PC-3 (cell line): ENCODE data around the gene BRF1. TPM values are rescaled to one million over a fixed set of nuclear protein-coding genes. Genes with fewer than 3 reads are reported as not detected.

Experiments used
- ATAC-seq: fragments of 200-7000 bp; cut with Tn5 transposase; 2 replicates; pipeline ENCODE4 v1.9.1; 2020; ENCODE audit warnings: mild to moderate bottlenecking, moderate library complexity
- BruUV-seq: library from RNA; stranded (reverse); fragments of 400-500 nt; replicated peaks from 2 replicates; lab custom pipeline; 2021; lab: Mats Ljungman, UMichigan
- CTCF ChIA-PET: fragments of 300-600 bp; sonication (Branson Sonifier 250); formaldehyde crosslinking; loops from one replicate; lab custom pipeline; 2022; ENCODE audit warnings: antibody characterized with exemption; lab: Charles Lee
- POLR2A ChIA-PET: fragments of 300-600 bp; sonication (Branson Sonifier 250); formaldehyde crosslinking; loops from one replicate; lab custom pipeline; 2022; ENCODE audit warnings: antibody characterized with exemption; ENCODE audit not compliant: unreplicated experiment; lab: Charles Lee
- DNase-seq: peaks from one replicate; pipeline ENCODE4 v3.0.0-alpha.2; 2015
- H2AFZ ChIP-seq: fragments of 300-600 bp; sonication (generic); 2 replicates; pipeline ENCODE4 v1.6.0; 2016; ENCODE audit warnings: antibody characterized with exemption, low read length
- H3F3A ChIP-seq: fragments of 300-600 bp; sonication (generic); one replicate; pipeline ENCODE4 v1.6.0; 2017; ENCODE audit warnings: antibody characterized with exemption, low read length, control low read depth, mild to moderate bottlenecking; ENCODE audit not compliant: unreplicated experiment
- H3K27ac ChIP-seq: fragments of 300-600 bp; sonication (generic); 2 replicates; pipeline ENCODE4 v1.5.1; 2016; ENCODE audit warnings: mild to moderate bottlenecking, low read length
- H3K27me3 ChIP-seq: fragments of 300-600 bp; sonication (generic); 2 replicates; pipeline ENCODE4 v1.6.1; 2016; ENCODE audit warnings: low read length, mixed read lengths
- H3K36me3 ChIP-seq: fragments of 300-600 bp; sonication (generic); 2 replicates; pipeline ENCODE4 v1.6.1; 2016; ENCODE audit warnings: low read depth, mixed run types, low read length, mixed read lengths
- H3K4me1 ChIP-seq: fragments of 300-600 bp; sonication (generic); 2 replicates; pipeline ENCODE4 v1.5.1; 2016; ENCODE audit warnings: low read length; ENCODE audit not compliant: insufficient read depth
- H3K4me2 ChIP-seq: fragments of 300-600 bp; sonication (generic); 2 replicates; pipeline ENCODE4 v1.6.0; 2016; ENCODE audit warnings: low read length
- H3K4me3 ChIP-seq: fragments of 300-600 bp; sonication (generic); 2 replicates; pipeline ENCODE4 v1.5.1; 2016; ENCODE audit warnings: mild to moderate bottlenecking, low read length, mixed read lengths
- H3K79me2 ChIP-seq: fragments of 300-600 bp; sonication (generic); 2 replicates; pipeline ENCODE4 v1.6.1; 2017; ENCODE audit warnings: low read length, mixed read lengths
- H3K9ac ChIP-seq: fragments of 300-600 bp; sonication (generic); 2 replicates; pipeline ENCODE4 v1.6.0; 2016; ENCODE audit warnings: mild to moderate bottlenecking, low read length
- H3K9me2 ChIP-seq: fragments of 300-600 bp; sonication (generic); replicated peaks from 2 replicates; pipeline ENCODE4 v1.6.1; 2016; ENCODE audit warnings: mixed run types, low read length, mixed read lengths
- H3K9me3 ChIP-seq: fragments of 300-600 bp; sonication (generic); 2 replicates; pipeline ENCODE4 v1.6.1; 2016; ENCODE audit warnings: low read length, mixed read lengths
- H4K20me1 ChIP-seq: fragments of 300-600 bp; sonication (generic); 2 replicates; pipeline ENCODE4 v1.6.1; 2016; ENCODE audit warnings: low read length, mixed read lengths
- EZH2 ChIP-seq: fragments of 300-600 bp; sonication (generic); IDR thresholded peaks from one replicate; pipeline ENCODE4 v1.6.1; 2017; ENCODE audit warnings: antibody characterized with exemption, mild to moderate bottlenecking, low read length; ENCODE audit not compliant: unreplicated experiment
- EZH2phosphoT487 ChIP-seq: fragments of 300-600 bp; sonication (generic); IDR thresholded peaks from 2 replicates; pipeline ENCODE4 v1.6.1; 2018; ENCODE audit warnings: mild to moderate bottlenecking, antibody characterized with exemption, low read length, borderline replicate concordance
- intact Hi-C: fragments of 100-400 bp; cut with micrococcal nuclease; formaldehyde crosslinking; loops from 2 replicates; pipeline ENCODE4 v1.9.0; 2023
- total RNA-seq: library from RNA; depleted of rRNA; stranded (reverse); fragments of >200 nt; gene quantifications from 2 replicates; pipeline ENCODE4 v1.2.3, GENCODE V29; 2014
- TF ChIP-seq, protein P1 (sequence below): fragments of 300-600 bp; sonication (generic); conservative IDR thresholded peaks from 2 replicates; pipeline ENCODE4 v1.5.1; 2017; ENCODE audit warnings: antibody characterized with exemption, low read depth, mild to moderate bottlenecking, low read length

Gene BRF1
- total RNA-seq, 1 experiment from 2014 or later, result 55.8 TPM

DNA sequence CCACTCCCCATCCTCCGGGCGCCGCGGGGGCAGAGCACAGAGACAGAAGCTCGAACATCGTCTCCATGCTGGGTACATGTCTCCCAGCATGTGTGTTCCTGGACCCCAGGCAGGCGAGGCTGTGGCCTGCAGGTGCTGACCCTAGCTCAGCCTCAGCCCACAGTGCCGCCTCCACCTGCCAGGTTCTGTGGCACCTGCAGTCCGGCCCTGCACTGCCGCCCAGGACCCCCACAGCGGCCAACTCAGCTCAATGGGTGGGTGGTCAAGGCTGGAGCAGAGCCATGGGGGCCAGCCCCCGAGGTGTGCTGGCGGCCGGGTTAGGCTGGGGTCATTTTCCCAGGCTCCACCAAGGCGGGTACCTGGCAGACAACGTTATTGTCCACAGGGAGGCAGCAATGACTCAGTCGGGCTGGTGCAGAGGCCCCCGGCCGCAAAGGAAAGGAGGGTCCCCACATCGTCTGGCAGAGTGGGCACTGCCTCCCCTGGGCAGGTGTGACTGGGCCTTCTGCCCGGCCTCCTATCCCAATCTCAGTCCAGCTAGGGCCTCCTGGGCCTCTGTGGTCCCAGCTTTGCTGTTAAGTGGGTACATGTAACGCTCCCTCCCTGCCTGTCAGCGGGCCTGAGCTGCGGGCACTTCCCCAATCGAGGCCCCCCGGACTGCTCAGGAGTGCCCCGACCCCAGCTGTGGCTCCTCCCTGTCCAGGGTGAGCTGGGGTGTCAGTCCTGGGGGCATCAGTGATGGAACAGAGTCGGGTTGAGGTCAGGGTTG is 99.5 kb downstream of the BRF1 start:
- POLR2A ChIA-PET, result no interaction called here
- CTCF ChIA-PET, result no interaction called here
- Histone ChIP-seq H3F3A (no peaks in the 10 kb centered on the region), H3K27ac (no peak overlapping the region), H3K9me2 (no peaks in the 10 kb centered on the region), H3K4me3 (no peak overlapping the region), H3K9me3 (no peaks in the 10 kb centered on the region), H3K4me1 (peaks cover 29% of the 10 kb centered on the region), H2AFZ (no peak overlapping the region), H3K4me2 (no peak overlapping the region), H3K36me3 (no peaks in the 10 kb centered on the region), H4K20me1 (no peaks in the 10 kb centered on the region), H3K79me2 (no peaks in the 10 kb centered on the region), H3K27me3 (peaks cover 9% of the 10 kb centered on the region), H3K9ac (no peak overlapping the region)
- intact Hi-C loops, result no loop called here
- ATAC-seq, result no peak
- no TSS peak for BruUV-seq
- TF ChIP-seq EZH2 (no peak), EZH2phosphoT487 (no peak)
- TF ChIP-seq, protein P1, sequence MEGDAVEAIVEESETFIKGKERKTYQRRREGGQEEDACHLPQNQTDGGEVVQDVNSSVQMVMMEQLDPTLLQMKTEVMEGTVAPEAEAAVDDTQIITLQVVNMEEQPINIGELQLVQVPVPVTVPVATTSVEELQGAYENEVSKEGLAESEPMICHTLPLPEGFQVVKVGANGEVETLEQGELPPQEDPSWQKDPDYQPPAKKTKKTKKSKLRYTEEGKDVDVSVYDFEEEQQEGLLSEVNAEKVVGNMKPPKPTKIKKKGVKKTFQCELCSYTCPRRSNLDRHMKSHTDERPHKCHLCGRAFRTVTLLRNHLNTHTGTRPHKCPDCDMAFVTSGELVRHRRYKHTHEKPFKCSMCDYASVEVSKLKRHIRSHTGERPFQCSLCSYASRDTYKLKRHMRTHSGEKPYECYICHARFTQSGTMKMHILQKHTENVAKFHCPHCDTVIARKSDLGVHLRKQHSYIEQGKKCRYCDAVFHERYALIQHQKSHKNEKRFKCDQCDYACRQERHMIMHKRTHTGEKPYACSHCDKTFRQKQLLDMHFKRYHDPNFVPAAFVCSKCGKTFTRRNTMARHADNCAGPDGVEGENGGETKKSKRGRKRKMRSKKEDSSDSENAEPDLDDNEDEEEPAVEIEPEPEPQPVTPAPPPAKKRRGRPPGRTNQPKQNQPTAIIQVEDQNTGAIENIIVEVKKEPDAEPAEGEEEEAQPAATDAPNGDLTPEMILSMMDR, result peak; percentile 50
- no peak for DNase-seq

DNA sequence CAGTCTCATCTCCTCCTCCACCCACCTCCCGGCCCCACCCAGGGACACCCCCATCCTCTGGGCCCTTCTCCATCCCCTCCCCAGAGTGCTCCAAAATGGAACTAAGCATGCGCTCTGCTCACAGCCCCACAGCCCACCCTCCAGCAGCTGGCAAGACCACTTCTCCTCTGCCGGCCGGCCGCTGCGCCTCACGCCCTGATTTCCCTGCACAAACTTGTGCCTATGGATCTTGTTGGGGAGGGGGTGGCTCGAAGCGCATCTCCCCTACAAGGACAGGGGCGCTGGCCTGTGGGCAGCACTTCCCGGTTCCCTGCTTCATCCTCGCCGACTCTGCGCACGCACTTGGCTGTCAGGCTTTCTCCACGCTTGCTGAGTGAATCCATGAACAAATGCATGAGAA is 100.2 kb downstream of the BRF1 start:
- intact Hi-C loops, result no loop called here
- no TSS peak for BruUV-seq

DNA sequence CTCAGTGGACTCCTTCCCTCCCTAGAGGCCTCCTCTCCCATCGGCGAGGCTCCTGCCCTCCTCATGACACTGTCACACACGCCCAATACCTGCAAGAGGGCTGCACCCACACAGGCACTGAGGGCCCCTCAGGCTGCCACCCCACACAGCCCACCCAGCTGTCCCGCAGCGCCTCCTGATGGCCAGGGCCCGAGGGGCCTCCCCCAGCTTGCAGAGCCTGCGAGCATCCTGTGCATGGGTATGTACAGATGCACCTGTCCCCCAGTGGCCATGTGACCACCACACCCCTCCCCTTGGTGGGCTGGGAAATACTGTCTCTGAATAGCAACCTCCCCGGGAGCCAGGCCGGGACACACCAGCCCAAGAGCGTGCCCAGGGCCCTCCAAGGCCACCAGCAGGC is 100.7 kb downstream of the BRF1 start:
- Histone ChIP-seq H2AFZ (no peak overlapping the region), H3F3A (no peaks in the 10 kb centered on the region), H3K27me3 (peaks cover 18% of the 10 kb centered on the region), H3K27ac (no peak overlapping the region), H3K9me3 (no peaks in the 10 kb centered on the region), H3K79me2 (no peaks in the 10 kb centered on the region), H3K9ac (no peak overlapping the region), H3K4me2 (no peak overlapping the region), H3K4me1 (peaks cover 20% of the 10 kb centered on the region), H3K36me3 (no peaks in the 10 kb centered on the region), H3K9me2 (no peaks in the 10 kb centered on the region), H3K4me3 (no peak overlapping the region), H4K20me1 (no peaks in the 10 kb centered on the region)
- ATAC-seq (no peak), DNase-seq (no peak)
- POLR2A ChIA-PET, result no interaction called here
- intact Hi-C loops, result no loop called here
- CTCF ChIA-PET, result no interaction called here
- no peak for TF ChIP-seq EZH2
- TF ChIP-seq, protein P1, result peak; percentile 45; the same call in 1 of the 2 replicates
- no peak for TF ChIP-seq EZH2phosphoT487
- BruUV-seq, result no TSS peak

More for the DNA sequence above, 100.2 kb downstream of the BRF1 start:
- H3K79me2 ChIP-seq, result no peaks in the 10 kb centered on the region
- TF ChIP-seq, protein P1, result no peak
- TF ChIP-seq EZH2, result no peak
- ATAC-seq, result no peak
- no peak overlapping the region for H3K27ac ChIP-seq
- H3K4me3 ChIP-seq, result no peak overlapping the region
- H3K27me3 ChIP-seq, result peaks cover 16% of the 10 kb centered on the region
- H3K9me3 ChIP-seq, result no peaks in the 10 kb centered on the region
- CTCF ChIA-PET, result no interaction called here
- DNase-seq, result no peak
- peaks cover 26% of the 10 kb centered on the region for H3K4me1 ChIP-seq
- no peaks in the 10 kb centered on the region for H4K20me1 ChIP-seq
- H3F3A ChIP-seq, result no peaks in the 10 kb centered on the region
- H3K9ac ChIP-seq, result no peak overlapping the region
- no peaks in the 10 kb centered on the region for H3K36me3 ChIP-seq
- H3K9me2 ChIP-seq, result no peaks in the 10 kb centered on the region
- no peak overlapping the region for H2AFZ ChIP-seq
- no peak overlapping the region for H3K4me2 ChIP-seq
- POLR2A ChIA-PET, result no interaction called here
